OCI-LY7 (cell line): ENCODE measurements around the gene OSGIN1. TPM values are rescaled to one million over a fixed set of nuclear protein-coding genes. Genes with fewer than 3 reads are reported as not detected.

ENCODE experiments used
- BruUV-seq: library from RNA; stranded (reverse); fragments of 400-500 nt; replicated peaks from 2 replicates; lab custom pipeline; 2021; lab: Mats Ljungman, UMichigan
- CTCF ChIA-PET: fragments of 300-600 bp; sonication (Branson Sonifier 250); formaldehyde crosslinking; loops from one replicate; lab custom pipeline; 2022; ENCODE audit warnings: antibody characterized with exemption; ENCODE audit not compliant: unreplicated experiment; lab: Charles Lee
- POLR2A ChIA-PET: fragments of 300-600 bp; sonication (Branson Sonifier 250); formaldehyde crosslinking; loops from one replicate; lab custom pipeline; 2022; ENCODE audit warnings: antibody characterized with exemption; lab: Charles Lee
- DNase-seq: peaks from one replicate; pipeline ENCODE4 v3.0.0-alpha.2; 2015; ENCODE audit warnings: low spot score
- H2AFZ ChIP-seq: fragments of 200-600 bp; sonication (generic), shearing (Covaris generic); 2 replicates; pipeline ENCODE4 v1.6.1; 2014; ENCODE audit warnings: mild to moderate bottlenecking, antibody characterized with exemption, low read length, moderate library complexity
- H3K27ac ChIP-seq: fragments of 200-600 bp; sonication (generic); 2 replicates; pipeline ENCODE4 v1.5.1; 2014; ENCODE audit warnings: mixed run types, low read depth, mild to moderate bottlenecking, moderate library complexity, low read length, inconsistent platforms; ENCODE audit not compliant: poor library complexity, severe bottlenecking
- H3K36me3 ChIP-seq: fragments of 200-600 bp; sonication (generic); 2 replicates; pipeline ENCODE4 v1.6.1; 2014; ENCODE audit warnings: mild to moderate bottlenecking, antibody characterized with exemption, low read length, moderate library complexity, mixed read lengths; ENCODE audit not compliant: insufficient read depth
- H3K4me1 ChIP-seq: fragments of 200-600 bp; sonication (generic); 2 replicates; pipeline ENCODE4 v1.5.1; 2014; ENCODE audit warnings: mild to moderate bottlenecking, low read length; ENCODE audit not compliant: insufficient read depth, poor library complexity, severe bottlenecking
- H3K4me2 ChIP-seq: fragments of 200-600 bp; sonication (generic); 2 replicates; pipeline ENCODE4 v1.6.1; 2014; ENCODE audit warnings: mild to moderate bottlenecking, low read length
- H3K4me3 ChIP-seq: fragments of 200-600 bp; sonication (generic); 2 replicates; pipeline ENCODE4 v1.5.1; 2014; ENCODE audit warnings: mild to moderate bottlenecking, low read depth, low read length; ENCODE audit not compliant: poor library complexity, severe bottlenecking
- H3K79me2 ChIP-seq: fragments of 200-600 bp; sonication (generic); 2 replicates; pipeline ENCODE4 v1.6.1; 2016; ENCODE audit warnings: low read depth, mild to moderate bottlenecking, low read length, moderate library complexity, mixed read lengths; ENCODE audit not compliant: insufficient read depth
- H3K9me2 ChIP-seq: fragments of 200-600 bp; sonication (generic); 2 replicates; pipeline ENCODE4 v1.6.1; 2016; ENCODE audit warnings: mild to moderate bottlenecking, low read length, mixed read lengths; ENCODE audit not compliant: insufficient read depth
- H3K9me3 ChIP-seq: fragments of 200-600 bp; sonication (generic); 2 replicates; pipeline ENCODE4 v1.6.1; 2014; ENCODE audit warnings: mild to moderate bottlenecking, mixed run types, low read length, mixed read lengths
- H4K20me1 ChIP-seq: fragments of 200-600 bp; sonication (generic); 2 replicates; pipeline ENCODE4 v1.6.1; 2014; ENCODE audit warnings: mild to moderate bottlenecking, antibody characterized with exemption, low read length, moderate library complexity, mixed read lengths; ENCODE audit not compliant: insufficient read depth
- CTCF ChIP-seq: fragments of 200-600 bp; sonication (generic); conservative IDR thresholded peaks from 2 replicates; pipeline ENCODE4 v1.5.1; 2014; ENCODE audit warnings: mild to moderate bottlenecking, antibody characterized with exemption, low read length, moderate library complexity, mixed read lengths
- EZH2phosphoT487 ChIP-seq: fragments of 200-600 bp; sonication (generic); IDR thresholded peaks from 2 replicates; pipeline ENCODE4 v1.6.1; 2018; ENCODE audit warnings: low read depth, borderline replicate concordance, mild to moderate bottlenecking, mixed run types, antibody characterized with exemption, low read length, moderate library complexity, mixed read lengths
- intact Hi-C: fragments of 100-400 bp; cut with micrococcal nuclease; formaldehyde crosslinking; loops from one replicate; pipeline ENCODE4 v1.10.0; 2022; ENCODE audit not compliant: unreplicated experiment
- total RNA-seq, 2 experiments: library from RNA; depleted of rRNA in 1 of 2; stranded (reverse); fragments of >200 nt in 1 of 2; shearing (Covaris generic) in 1 of 2; gene quantifications; 2 replicates each; pipeline ENCODE4 v1.2.3, GENCODE V29; 2014 to 2022

Gene OSGIN1
- total RNA-seq, 2 experiments from 2014 or later = 0.28 to 1.0 TPM

GRCh38 chr16:83973077-83973476 lies 20.0 kb downstream of the OSGIN1 start:
- no peak for DNase-seq
- POLR2A ChIA-PET = no interaction called here
- Histone ChIP-seq H3K36me3 (no peaks in the 10 kb centered on the region), H3K9me3 (no peaks in the 10 kb centered on the region), H3K4me2 (no peak overlapping the region), H2AFZ (no peak overlapping the region), H3K9me2 (no peaks in the 10 kb centered on the region), H3K79me2 (no peaks in the 10 kb centered on the region), H4K20me1 (no peaks in the 10 kb centered on the region), H3K4me1 (no peaks in the 10 kb centered on the region), H3K27ac (no peak overlapping the region), H3K4me3 (no peak overlapping the region)
- TF ChIP-seq EZH2phosphoT487 (no peak), CTCF (no peak)
- CTCF ChIA-PET = no interaction called here
- BruUV-seq = no TSS peak
- intact Hi-C loops = no loop called here

- TF ChIP-seq CTCF = no peak
- no peak for TF ChIP-seq EZH2phosphoT487
- Histone ChIP-seq H3K4me3 (no peak overlapping the region), H2AFZ (no peak overlapping the region), H3K4me1 (no peaks in the 10 kb centered on the region), H4K20me1 (no peaks in the 10 kb centered on the region), H3K4me2 (no peak overlapping the region), H3K9me2 (no peaks in the 10 kb centered on the region), H3K36me3 (no peaks in the 10 kb centered on the region), H3K27ac (no peak overlapping the region), H3K79me2 (no peaks in the 10 kb centered on the region), H3K9me3 (no peaks in the 10 kb centered on the region)
- DNase-seq = no peak
- BruUV-seq = no TSS peak
- POLR2A ChIA-PET = no interaction called here
- intact Hi-C loops = no loop called here
- CTCF ChIA-PET = no interaction called here
These were observed 20.7 kb downstream of the OSGIN1 start for GRCh38 chr16:83973581-83974385.

GRCh38 chr16:83974475-83974874 lies 21.4 kb downstream of the OSGIN1 start:
- intact Hi-C loops = no loop called here
- ChIA-PET CTCF (no interaction called here), POLR2A (no interaction called here)
- TF ChIP-seq EZH2phosphoT487 = no peak
- no peak for TF ChIP-seq CTCF
- Histone ChIP-seq H3K4me1 (no peaks in the 10 kb centered on the region), H3K4me2 (no peak overlapping the region), H2AFZ (no peak overlapping the region), H3K79me2 (no peaks in the 10 kb centered on the region), H3K27ac (no peak overlapping the region), H3K9me2 (no peaks in the 10 kb centered on the region), H3K4me3 (no peak overlapping the region), H3K36me3 (no peaks in the 10 kb centered on the region), H3K9me3 (no peaks in the 10 kb centered on the region), H4K20me1 (no peaks in the 10 kb centered on the region)
- no TSS peak for BruUV-seq
- no peak for DNase-seq
